HuH-7.5 (cell line): ENCODE results near the gene MACROD2.

ENCODE experiments used
- DNase-seq: peaks from one replicate; pipeline ENCODE4 v3.0.0; 2011; ENCODE audit warnings: low spot score

MACROD2 gene

DNA sequence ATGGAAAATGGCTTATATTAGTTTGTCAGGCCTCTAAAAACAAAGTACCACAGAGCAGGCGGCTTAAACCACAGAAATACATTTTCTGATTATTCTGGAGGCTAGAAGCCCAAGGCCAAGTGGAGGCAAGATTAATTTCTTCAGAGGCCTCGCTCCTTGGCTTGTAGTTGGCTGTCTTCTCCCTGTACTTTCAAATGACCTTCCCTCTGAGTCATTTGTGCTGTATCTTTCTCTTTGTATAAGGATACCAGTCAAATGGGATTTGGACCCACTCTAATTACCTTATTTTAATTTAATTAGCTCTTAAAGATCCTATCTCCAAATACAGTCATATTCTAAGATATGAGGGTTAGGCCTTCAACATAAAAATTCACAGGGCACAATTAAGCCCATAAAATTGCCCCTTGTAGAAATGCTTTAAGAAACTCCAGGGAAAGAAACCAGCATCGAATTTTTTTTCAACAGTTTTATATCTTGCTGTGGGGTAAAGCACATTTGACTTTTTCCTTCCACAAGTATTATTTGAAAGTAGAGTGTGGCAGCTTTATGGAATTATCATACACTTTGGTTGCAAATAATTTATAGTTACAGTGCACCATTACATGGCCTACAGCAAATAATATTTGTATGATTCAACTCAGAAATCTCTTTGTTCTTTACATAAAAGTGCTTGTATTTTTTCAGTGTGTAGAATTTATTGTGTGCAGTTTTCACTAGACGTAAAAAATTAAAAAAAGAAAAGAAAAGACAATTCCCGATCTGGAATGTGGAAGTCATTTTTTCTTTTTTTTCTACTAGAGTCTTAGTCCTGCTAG, 1871.8 kb downstream of the MACROD2 start:
- DNase-seq = no peak

DNA sequence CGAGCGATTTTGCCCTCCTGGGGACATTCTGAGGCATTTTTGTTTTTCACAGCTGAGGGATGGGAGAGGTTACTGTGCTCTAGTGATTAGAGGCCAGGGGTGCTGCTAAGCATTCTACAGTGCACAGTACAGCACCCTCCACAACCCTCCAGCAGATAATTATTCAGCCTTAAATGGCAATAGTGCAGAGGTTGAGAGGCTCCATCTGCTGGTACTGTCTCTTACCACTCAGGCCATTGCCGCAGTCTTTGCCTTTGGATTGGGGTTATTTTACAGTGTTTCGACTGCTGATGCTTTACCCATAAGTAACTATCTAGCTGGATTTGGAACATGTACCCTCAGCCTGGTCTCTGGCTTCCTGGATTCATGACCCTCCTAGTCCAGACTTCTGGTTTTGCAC, 1872.6 kb downstream of the MACROD2 start:
- no peak for DNase-seq

DNA sequence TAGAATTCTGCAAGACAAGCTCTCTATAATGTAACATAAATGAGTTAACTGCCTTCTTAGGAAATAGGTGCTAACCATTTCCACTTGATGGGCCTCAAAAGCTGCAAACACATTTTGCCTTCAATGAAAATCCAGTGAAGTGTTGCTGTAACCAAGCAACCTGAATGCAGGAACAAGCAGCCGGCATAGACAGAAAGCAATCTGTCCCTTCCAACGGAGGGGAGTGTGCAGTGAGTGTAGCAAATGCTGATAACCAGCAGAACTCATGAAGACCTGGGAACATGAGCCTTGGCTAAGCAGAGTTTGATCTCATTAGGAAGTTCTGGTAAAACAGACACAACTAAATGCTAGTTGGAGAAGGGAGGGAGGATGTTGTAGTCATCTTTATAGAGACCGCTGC, 1880.1 kb downstream of the MACROD2 start:
- no peak for DNase-seq

DNA sequence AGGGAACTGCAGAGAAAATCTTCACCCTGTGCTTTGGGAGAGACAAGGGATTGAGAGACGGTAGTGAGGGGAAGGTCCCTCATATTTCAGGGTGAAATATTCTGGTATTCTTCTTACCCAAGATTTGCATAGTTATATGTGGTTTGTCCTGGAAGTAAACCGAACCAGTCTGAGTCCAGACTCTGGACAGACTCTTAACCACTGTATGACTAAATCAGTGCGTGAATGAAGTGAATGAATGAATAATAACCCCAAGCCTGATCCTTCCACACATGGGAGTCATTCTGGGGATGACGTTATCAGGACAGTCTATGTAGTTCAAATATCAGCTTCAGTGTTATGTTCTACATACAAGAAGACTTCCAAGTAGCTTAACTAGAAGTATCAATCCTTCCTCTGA, 1887.2 kb downstream of the MACROD2 start:
- DNase-seq = no peak

DNA sequence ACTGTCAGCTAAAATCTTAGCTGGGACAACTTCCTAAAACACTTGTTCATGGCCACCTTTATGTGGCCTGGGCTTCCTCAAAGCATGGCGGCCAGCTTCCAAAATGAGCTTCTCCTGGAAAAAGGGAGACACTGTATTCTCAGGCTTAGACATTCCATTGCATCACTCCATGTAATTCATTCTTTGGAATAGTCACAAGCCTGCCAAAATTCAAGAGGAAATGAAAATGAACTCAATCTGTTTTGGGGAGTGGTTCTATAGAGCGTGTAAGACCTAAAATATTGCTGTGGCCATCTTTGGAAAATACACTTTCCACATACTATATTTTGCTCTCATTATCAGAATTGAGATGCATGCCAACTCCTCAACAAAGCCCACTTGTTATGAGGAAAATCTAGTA, 1890.9 kb downstream of the MACROD2 start:
- DNase-seq = no peak

DNA sequence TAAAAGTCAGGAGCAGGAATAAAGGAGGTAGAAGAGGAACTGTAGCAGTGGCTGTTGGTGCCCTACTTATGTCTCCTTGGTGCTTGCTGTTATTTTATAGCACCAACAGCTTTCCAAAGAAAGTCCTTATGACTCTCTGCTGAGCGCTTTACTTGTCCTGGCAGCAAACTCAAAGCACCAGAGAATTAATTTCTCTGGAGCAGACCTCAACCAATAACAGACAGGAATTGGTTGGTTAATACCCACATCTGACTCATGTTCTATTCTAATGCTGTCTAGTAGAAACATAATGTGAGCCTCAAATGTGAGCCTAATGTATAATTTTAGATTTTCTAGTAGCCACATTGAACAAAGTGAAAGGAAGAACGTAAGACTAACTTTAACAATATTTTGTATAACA, 1892.1 kb downstream of the MACROD2 start:
- no peak for DNase-seq

DNA sequence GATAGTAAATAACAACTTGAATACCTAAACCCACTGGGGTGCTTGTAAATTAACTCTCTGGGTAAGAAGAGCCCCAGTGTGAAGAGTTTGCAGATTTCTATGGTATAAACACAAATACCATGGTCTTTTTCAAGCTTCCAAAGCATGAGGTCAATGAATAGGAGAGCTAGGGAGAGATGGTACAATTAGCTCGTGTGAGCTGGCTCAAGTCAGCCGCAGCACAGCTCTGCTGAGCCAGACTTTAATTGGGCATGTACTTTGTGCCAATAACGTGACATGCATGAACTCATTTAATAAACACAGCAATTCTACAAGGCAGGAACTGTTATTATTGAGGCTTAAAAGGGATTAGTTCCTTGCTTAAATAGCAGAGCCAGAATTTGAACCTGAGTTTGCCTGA, 1893.7 kb downstream of the MACROD2 start:
- DNase-seq = no peak

DNA sequence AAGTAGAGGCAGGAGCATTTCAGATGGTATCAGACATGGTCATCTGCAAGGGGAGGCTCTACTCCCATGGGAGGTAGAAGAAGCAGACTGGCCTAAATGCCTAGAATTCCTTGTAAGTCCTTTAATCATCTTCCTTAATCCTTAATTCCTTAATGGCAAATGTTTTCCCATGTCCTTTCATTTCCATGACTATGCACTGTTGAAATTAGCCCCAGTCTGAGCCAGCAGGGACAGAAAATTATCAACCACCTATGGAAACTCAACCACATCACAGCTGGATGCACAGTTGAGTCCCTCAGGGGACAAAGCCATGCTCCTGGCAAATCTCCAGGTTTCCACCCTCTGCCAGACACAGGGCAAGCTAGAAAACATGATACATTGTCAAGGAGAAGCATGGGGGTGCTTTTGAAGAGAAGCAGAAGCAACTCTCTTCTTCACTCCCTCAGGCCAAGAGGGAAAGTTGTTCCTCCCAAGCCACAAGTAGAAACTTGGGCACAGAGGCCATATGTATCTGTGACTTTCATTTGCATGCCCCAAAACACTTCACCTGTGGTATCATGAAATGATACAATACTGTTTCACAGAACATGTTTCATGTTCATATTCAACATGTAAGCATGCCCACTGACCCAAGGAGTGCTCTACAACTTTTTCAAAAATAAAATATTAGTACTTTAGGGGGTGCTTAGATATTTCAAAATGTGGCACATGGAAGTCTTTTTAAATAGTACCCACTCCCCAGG, 1894.4 kb downstream of the MACROD2 start:
- no peak for DNase-seq

DNA sequence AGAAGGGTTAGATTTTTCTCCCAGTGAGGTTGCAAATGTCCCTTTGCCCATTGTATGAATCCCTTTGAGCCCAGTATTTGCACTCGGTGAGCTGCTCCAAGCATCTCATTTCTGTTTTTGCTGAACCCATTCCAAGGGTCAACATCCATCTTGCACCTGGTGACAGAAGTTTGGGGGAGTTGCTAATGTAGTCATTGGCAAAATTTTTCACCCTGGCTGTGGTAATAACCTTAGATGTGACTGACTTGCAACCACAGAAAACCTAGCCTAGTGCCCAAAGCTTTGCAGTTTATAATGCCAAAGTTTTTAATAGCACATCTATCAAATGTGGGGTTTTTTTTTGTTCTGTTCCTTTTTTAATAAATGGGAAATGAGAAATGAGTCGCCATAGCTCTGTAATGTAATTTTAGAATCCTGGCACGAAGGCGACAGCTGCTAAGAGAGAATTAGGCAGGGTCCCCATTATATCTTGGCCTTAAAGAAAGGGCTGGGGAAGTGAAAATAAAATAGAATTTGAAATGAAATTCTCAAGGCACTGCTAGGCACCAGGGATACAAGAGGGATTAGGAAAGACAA, 1895.2 kb downstream of the MACROD2 start:
- no peak for DNase-seq

DNA sequence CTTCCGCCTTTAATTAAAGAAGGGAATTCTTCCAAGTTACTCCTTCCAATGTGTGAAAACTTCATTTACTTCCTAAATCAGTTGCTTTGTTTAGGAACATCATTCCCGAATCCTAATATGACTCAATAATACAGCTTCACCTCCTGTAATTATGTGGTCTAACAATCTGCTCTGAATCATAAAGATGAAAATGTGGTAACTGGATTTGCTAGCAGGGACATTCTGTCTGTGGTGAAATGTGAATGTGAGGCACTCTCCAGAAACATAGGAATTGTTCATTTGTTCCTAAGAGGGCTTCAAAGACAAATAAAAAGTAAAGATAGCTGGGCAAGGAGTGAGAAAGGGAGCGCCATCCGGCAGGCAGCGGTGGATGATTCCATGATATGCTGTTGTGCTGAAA, 1899.8 kb downstream of the MACROD2 start:
- DNase-seq = no peak

DNA sequence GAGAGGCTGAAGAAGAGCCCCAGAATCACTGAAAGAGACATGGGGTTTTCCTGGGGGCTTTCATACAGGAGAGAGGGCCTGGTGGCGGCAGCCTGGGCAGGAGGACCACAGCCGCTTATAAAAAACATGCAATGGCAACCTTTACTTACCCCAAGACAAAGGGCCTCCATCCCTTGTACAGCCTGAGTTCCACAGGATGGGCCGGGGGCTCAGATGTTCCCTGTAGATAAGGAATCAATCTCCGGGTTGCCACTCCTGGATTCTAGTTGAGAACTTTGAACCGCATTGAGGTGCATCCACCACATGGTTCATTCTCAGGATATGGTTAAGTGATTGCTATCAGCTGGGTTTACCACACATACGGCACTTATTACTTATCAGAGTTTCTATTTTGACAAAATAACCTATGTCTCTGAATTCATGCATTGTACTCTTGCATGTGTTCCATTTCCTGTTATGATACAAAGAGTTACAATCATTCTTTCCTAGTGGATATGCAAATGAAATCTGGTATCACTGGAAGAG, 1900.3 kb downstream of the MACROD2 start:
- DNase-seq = no peak

DNA sequence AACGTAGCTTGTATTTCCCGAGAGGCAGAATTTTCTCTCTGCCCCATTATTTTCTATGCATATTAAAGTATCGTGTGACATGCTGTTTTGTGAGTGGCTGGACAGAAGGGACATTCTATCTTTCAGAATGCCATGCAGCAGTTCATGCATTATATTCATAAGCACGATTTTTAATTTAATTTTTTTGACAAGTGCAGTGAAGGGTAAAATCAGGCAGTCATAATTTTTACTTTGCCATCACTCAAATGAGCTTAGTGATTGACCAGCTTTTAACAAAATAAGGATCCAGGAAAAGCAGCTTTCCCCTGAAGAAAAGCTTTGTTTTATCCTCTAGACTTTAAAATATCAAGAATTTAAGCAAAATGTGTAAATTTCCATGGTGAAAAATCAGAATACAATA, 1904.7 kb downstream of the MACROD2 start:
- DNase-seq = no peak

DNA sequence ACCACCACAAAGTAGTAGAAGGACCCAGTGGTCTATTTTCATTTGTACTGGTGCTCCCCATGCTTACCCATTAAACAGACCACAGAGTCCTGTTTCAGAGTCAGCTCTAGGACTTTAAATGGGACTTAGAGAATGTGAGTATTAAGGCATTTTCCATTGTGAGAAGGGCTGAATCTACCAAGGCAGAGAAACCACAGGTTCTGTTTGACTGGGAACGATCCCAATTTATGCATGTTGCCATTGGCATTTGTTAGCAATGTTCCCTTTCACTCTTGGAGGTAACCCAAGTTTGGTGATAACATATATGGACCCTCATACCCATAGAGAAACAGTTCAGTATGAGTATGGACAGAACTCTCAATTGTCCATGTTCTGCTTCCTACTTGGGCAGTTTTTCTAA, 1905.1 kb downstream of the MACROD2 start:
- DNase-seq = no peak

DNA sequence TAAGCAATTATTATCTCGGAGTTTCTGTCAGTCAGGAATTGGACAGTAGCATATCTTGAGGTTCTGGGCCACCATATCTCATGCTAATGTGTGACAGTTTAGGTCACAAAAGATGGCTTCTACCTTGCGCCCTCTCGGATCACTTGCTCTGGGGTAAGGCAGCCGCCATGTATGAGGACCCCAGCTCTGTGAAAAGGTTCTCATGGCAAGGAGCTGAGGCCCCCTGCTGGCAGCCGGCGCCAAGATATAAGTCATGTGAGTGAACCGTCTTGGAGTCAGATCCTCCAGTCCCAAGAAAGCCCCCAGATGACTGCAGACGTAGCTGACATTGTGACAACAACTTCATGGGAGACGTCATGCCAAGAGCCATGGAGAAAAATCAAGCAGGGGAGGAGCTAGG, 1907.2 kb downstream of the MACROD2 start:
- DNase-seq = no peak

DNA sequence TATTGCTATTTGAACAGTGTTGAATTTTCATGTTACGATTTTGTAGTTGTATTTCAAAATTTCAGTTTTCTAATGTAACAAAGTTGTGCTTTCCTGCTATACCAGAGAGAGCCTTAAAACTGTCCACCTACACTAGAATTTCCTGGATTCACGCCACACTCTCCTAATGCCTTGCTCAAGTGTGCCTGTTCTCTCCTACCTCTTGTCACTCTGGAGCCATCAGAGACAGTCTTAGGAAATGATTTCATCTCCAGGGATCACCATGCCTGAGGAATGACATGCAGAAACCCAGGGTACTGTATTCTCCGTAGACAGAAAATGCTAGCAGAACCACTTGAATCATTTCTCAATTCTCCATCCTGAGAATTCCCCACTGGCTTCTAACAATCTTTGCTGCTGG, 1910.3 kb downstream of the MACROD2 start:
- DNase-seq = no peak

DNA sequence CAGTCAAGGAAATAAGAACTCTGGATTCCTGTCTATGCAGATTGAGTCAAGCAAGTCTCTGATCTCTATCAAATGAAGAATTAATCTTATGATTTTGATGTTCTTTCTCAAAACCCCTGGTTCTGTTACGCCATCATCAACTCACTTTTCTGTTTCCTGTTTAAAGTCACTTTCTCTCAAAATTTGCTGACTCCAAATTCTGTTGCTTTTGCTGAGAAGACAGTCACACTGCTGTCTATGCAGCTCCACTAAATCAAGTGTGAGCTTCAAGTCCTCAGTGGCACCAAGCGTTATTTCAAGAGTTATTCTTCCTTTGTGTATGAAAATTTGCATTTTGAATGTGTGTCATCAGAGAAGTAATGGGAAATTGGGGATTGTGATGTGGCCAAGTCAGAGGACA, 1914.7 kb downstream of the MACROD2 start:
- no peak for DNase-seq

DNA sequence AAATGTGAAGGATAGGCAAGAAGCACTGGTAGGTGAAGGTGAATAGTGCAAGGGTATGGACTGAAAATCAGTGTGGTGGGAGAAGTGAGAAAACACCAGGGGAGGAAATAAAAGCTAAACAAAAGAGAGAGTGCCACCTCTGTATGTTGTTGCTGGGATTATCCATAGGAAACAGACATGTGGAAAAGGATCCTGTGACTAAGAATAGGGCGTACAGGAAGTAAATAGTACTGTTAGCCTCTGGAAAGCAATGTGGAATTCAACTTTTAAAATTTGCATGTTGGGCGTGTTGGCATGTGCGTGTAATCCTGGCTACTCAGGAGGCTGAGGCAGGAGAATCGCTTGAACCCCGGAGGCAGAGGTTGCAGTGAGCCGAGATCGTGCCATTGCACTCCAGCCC, 1916.3 kb downstream of the MACROD2 start:
- no peak for DNase-seq

DNA sequence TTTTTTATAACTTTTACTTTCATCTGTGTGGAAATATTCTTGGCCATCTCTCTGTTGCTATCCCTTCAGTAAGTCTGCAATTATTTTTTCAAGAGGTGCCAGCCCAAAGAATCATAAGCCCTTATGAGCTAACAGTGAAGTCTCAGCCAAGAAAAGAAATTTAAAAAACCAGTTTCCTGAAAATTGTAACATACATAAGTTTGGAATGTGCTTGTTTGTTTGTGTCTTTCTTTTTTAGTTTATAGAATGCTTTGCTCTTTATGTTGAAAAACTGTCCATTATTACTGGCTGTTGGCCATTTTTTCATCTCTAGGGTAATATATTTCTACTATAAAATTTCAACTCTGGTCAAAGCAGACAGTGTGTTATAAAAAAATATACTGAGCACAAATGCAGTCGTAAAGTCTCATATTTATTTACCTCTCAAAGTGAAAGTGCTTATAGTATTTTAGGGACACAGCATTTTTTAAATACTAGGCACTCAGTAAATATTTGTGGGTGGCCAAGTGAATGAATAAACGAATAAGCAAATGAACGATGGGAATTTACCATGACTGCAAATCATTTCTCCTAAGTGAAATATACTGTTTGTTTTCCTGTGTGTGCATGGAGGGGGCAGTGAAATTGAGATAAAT, 1918.2 kb downstream of the MACROD2 start:
- no peak for DNase-seq

DNA sequence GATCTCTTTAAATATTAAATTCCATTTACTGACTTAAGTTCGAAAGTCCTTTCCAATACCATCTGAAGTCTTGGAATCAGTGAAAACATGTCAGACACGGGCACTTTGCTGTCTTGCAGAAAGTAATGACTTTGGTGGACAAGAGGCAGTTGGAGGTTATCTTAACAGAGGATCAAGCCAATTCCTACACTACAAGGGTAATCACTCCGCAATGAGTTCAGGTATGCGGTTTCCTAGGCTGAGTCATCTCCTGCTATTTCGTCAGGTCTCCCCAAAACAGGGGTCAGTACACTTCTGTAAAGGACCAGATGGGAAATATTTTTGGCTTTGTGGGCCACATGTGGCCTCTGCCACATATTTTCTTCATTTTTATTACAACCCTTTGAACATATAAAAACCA, 1921.3 kb downstream of the MACROD2 start:
- DNase-seq = no peak

DNA sequence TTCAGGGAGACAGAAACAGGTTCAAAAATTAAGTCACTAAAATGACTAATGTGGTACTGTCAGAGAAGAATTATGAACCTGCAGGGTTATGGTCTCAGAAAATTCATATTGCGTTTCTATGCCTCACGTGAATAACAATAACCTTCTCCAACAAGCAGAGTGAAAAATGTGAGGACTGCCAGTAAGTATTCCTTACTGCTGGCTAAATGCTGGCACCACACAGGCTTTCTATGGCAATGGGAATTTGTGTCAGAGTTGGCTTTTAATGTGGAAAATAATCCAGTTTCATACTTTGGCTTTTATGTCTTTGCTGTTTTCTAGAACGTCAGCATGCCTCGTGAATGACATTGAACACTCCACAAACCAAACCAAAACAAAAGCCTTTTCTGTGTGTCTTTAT, 1922.0 kb downstream of the MACROD2 start:
- DNase-seq = no peak

DNA sequence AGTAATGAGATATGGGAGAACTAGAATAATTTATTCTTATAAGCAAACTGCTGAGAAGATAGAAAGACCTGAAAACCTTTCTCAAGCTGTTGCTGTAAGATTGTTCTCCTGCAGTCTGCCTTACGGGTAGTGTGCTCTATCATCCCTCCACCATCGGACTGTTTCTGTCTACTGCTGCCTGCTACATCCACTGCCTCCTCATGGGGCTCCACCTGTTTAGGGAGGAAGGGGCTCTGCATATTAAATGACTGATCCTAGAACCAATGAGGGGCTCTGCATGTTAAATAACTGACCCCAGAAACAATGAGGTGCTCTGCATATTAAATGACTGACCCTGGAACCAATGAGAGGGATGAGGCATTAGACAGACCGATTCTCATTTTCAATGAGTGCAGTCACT, 1923.3 kb downstream of the MACROD2 start:
- no peak for DNase-seq

DNA sequence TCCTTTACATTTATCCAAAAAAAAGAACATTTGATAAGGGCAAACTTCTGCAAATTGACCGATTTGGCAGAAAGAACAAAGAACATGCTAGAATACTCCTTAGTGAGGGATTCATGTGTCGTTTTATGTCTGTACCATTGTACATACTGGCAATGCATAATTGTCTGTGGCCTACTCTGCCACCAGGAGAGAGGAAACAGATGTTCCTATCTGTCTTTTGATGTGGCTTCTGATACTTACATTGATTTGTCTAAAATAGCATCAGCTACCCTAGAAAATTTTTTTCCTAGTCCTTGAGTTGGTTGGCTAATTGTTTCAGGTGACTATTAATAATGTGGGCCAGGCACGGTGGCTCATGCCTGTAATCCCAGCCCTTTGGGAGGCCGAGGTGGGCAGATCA, 1923.8 kb downstream of the MACROD2 start:
- DNase-seq = no peak

DNA sequence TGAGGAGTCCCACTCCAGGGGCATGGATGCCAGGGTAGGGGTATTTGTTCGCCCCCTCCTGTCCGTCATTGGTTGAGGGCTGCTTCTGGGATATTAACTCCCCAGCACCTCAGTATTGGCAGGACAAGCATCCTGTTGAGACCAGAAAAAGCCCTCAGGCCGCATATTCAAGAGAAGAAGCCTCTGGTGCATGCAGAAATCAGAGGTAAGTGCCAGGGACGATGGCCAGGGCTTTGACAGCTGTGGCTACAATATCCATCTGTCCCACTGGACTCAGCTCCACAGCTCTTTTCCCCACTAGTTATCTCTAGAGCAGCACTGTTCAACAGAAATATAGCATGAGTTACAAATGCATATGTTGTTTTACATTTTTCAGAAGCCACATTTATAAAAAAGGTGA, 1926.6 kb downstream of the MACROD2 start:
- DNase-seq = no peak
